Measurements from ENCODE around the gene RPA3.

Gene RPA3

DNA sequence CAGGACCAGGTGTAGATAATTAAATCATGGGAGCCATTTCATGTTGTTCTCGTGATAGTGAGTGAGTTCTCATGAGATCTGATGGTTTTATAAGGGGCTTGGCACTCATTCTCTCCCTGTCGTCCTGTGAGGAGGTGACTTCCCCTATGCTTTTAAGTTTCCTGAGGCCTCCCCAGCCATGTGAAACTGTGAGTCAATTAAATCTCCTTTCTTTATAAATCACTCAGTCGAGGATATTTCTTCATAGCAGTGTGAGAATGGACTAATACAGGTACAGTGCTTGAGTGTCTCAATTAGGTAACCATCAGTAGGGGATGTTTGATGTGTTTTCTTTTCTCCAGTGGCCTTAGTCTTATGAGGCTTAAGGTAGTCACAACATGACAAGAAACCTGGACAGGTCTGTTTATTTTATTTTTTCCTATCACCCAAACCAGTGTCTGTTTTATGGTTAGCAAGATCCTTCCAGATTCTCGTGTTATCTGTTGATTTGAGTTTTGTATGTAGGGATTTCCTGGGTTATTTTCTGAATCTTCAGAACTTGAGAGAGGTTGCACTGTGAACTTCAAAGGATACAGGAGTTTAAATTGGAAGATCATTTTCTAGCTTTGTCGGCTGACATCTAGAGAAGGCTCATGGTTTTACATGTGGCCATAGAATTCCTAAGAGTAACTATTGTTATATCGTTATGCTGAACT is 45.7 kb downstream of the RPA3 start:
- TF ChIP-seq, protein P1, sequence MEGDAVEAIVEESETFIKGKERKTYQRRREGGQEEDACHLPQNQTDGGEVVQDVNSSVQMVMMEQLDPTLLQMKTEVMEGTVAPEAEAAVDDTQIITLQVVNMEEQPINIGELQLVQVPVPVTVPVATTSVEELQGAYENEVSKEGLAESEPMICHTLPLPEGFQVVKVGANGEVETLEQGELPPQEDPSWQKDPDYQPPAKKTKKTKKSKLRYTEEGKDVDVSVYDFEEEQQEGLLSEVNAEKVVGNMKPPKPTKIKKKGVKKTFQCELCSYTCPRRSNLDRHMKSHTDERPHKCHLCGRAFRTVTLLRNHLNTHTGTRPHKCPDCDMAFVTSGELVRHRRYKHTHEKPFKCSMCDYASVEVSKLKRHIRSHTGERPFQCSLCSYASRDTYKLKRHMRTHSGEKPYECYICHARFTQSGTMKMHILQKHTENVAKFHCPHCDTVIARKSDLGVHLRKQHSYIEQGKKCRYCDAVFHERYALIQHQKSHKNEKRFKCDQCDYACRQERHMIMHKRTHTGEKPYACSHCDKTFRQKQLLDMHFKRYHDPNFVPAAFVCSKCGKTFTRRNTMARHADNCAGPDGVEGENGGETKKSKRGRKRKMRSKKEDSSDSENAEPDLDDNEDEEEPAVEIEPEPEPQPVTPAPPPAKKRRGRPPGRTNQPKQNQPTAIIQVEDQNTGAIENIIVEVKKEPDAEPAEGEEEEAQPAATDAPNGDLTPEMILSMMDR (IDR thresholded peaks at IDR 0.05; ENCODE audit: control extremely low read depth, extremely low read depth, low read depth, missing control alignments) = no peak
- ChIA-PET POLR2A (no interaction called here), CTCF (no interaction called here)
- no peak for DNase-seq (ENCODE audit: extremely low spot score)

DNA sequence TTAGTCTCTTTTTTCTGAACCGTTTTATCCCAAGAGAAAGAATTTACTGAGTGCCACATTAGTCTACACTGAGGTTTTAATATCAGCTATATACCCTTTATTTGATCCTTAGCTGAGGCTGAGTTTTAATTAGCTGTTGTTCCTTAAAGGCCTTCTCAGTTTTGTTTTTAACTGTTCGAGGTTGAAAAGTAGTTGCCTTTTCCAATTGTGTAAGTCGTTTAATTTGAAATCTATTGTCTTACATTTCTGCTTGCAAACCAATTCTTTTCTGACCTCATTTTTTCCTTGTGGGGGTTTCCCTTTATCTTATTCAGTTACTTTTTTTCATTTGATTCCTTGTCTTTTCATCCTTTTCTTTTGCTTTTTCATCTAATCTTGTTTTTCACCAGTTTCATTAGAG is 47.0 kb downstream of the RPA3 start:
- POLR2A ChIA-PET = no interaction called here
- CTCF ChIA-PET = interaction anchor here (1.2 to 2.0 kb wide), 3 partner anchors 9 to 11 kb away, joined by 3 to 11 read pairs (median 3); no protein-coding TSS in a partner anchor
- no peak for DNase-seq (ENCODE audit: extremely low spot score)
- TF ChIP-seq, protein P1 (IDR thresholded peaks at IDR 0.05; ENCODE audit: control extremely low read depth, extremely low read depth, low read depth, missing control alignments) = no peak

DNA sequence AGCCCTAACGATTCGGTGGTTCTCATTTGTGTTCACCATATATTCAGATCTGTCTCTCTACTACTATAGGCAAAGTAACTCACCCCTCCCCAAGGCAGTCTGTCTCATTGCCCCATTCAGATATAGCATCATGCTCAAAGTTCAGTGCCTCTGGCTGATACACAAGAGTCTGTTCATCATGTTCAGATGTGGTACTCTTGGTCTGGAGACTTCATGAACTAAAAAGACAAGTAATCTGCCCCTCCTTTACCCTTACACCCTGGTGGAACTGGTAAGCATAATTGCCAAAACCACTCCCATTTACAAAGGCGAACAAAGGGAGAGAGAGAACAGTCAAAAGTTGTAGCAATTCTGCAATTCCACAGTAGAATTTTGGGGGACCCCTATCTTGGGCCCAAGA is 47.9 kb downstream of the RPA3 start:
- TF ChIP-seq, protein P1 (IDR thresholded peaks at IDR 0.05; ENCODE audit: control extremely low read depth, extremely low read depth, low read depth, missing control alignments) = no peak
- CTCF ChIA-PET = interaction anchor here (1.2 to 2.0 kb wide), 3 partner anchors 8 to 11 kb away, joined by 3 to 11 read pairs (median 3); no protein-coding TSS in a partner anchor
- POLR2A ChIA-PET = no interaction called here
- DNase-seq (ENCODE audit: extremely low spot score) = no peak

DNA sequence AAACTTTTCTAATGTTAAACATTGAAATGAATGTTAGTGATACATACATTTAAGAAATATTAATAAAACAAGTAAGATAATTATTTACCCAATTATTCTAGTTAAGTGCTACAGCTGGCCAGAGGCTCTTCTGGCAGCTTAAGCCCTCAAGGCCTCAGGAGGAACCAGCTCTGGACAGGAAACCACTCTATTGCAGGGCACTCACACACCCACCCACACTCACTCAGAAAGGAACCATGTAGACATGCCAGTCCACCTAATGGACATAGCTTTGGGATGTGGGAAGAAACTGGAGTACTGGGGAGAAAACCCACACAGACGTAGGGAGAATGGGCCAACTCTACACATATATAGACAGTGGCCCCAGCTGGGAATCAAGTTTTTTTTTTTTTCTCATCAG is 49.7 kb downstream of the RPA3 start:
- TF ChIP-seq, protein P1 (IDR thresholded peaks at IDR 0.05; ENCODE audit: control extremely low read depth, extremely low read depth, low read depth, missing control alignments) = no peak
- ChIA-PET POLR2A (no interaction called here), CTCF (interaction anchor here (1.0 to 1.3 kb wide), 2 partner anchors 12 to 25 kb away, joined by 3 to 4 read pairs; no protein-coding TSS in a partner anchor)
- DNase-seq (ENCODE audit: extremely low spot score) = no peak

DNA sequence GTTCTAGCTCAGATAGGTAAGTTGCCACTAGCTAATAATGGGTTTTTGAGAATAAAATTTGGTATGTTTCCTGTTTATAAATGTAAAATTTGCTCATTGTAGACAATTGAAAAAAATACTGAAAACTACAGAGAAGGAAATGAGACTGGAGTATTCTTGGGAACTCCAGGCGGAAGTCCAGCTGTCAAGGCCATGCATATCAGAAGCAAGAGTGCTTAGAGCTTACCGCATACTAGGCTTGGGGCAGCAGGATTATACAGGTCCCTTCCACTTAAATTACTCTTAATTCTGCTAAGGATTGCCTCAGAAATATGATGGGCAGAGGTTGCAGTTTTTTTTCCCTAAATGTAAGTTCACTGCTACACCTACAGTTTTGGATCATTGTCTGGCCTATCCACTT is 51.2 kb downstream of the RPA3 start:
- ChIA-PET POLR2A (no interaction called here), CTCF (interaction anchor here (1.2 to 1.9 kb wide), 5 partner anchors 14 to 227 kb away, joined by 3 to 5 read pairs (median 4); no protein-coding TSS in a partner anchor)
- TF ChIP-seq, protein P1 (IDR thresholded peaks at IDR 0.05; ENCODE audit: control extremely low read depth, extremely low read depth, low read depth, missing control alignments) = no peak
- DNase-seq (ENCODE audit: extremely low spot score) = no peak

DNA sequence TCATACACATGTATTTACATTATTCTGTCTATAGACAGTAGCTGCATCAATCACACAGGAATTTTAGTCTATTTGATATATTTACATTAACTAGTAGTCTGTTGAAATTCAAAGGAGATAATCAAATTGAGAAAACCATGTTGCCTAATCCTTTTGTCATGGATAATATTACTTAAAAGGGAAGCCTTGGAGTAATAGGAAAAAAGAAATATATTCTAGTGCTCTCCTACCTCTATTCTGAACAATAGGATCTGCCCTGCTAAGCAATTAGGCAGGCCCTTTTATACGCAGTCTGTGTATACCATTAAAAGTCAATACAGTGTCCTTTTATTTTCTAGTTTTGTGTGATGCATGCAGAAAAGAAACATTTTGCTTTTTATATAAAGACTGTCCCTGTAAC is 53.4 kb downstream of the RPA3 start:
- no peak for DNase-seq (ENCODE audit: extremely low spot score)
- ChIA-PET POLR2A (no interaction called here), CTCF (no interaction called here)

More for the DNA sequence above, 53.4 kb downstream of the RPA3 start:
- TF ChIP-seq, protein P1 (IDR thresholded peaks at IDR 0.05; ENCODE audit: control extremely low read depth, extremely low read depth, low read depth, missing control alignments) = no peak

Measured in GM10248 (cell line).